GM19452 (cell line): ENCODE results near the gene SFXN5.
A peak's percentile ranks its signal among the peaks of the same experiment; 100 is the strongest.
"Not testable (repeated sequence)": the region's sequence is repeated elsewhere in the genome, so short reads cannot be mapped to it uniquely, and the experiment has no call there.

Source experiments
- ATAC-seq: cut with Tn5 transposase; IDR thresholded peaks from one replicate; pipeline ENCODE4 v1.9.1; 2021; ENCODE audit not compliant: unreplicated experiment

The SFXN5 gene

DNA sequence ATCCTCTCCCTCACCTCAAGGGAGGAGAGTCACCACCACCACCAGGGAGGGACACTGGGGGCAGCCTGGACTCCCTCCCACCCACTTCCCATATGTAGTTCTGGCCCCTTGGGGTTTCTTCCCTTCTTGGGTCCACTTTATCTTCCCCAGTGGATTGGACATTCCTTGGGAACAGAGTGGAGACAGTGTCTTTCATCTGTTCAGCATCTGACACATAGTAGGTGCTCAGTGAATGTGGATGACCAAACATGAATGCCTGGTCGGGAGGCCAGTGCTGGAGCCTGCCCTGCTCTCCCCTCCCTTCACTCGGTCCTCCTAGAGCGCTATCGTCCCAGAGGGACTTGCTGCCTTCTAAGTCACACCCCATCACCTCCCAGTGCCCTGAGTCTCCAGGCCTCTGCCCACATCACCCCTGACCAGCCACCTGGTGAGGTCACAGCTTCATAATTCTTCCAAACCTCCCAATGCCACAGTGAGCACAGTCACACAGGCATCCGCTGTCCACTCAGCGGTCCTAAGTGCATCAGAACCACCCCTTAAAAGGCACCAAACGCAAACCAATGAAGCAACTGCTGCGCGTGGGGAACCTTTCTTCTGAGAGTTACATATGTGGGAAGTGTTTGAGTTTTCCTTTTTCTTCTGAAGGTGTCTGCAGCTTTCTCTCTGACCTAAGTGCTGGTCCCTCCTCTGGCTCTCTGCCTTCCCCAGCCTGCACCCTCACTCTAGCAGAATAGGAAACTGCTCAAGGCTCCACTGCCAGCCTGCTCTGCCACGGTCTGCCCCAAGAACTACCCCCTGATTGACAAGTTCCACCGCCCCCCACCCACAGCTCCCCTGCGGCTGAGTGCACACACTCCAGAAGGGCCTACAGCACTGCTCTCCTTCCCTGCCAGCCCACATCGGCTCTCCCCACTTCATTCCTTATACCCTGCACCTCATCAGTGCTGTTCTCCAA is 7.2 kb upstream of the SFXN5 start:
- ATAC-seq = no peak

DNA sequence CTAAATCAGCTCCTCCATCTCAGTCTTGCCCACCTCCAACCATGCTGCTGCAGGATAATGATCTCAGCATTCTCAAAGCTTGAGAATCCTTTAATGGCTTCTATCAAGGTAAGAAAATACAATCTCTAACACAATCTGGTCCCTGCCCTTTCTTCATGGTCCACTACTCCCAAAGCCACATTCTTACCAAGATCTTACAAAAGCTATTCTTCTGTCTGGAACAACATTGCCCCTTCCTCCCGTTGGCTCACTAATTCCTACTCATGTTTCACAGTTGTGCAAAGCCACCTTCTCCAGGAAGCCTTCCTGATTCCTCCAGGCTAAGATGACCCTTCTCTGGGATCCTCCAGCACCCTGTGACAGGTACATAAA is 5.9 kb upstream of the SFXN5 start:
- no peak for ATAC-seq

DNA sequence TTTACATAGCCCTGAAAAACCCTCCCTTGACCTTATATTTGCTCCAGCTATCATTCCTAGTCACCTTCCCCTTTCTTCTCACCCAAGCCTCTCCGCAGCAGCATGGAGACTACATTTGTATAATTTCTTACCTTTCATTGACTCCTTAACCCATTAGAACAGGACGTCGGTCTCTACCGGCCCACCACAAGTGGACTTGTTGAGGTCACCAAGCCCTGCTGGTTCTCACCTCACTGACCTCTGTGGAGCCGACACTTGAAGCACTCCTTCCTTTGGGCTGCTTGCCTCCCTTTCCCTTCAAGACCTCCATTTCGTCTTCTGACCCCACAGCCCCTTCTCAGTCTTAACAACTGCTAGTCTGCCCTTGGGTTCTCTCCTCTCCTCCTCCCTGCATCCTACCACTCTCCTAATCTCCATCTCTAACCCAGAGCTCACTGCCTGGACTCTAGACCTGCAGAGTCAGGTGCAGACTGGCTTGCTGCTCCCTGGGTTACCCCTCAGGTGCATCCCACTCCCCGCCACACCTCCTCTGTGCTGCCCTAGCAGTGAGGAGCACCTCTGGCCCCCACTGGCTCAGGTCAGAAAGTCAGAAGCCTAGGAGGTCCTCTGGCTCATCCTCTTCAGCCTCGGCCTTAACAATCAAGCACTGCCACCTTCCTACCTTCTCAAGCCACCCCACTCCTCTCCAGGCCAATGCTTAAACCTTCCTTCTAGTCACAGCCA is 5.3 kb upstream of the SFXN5 start:
- no peak for ATAC-seq

DNA sequence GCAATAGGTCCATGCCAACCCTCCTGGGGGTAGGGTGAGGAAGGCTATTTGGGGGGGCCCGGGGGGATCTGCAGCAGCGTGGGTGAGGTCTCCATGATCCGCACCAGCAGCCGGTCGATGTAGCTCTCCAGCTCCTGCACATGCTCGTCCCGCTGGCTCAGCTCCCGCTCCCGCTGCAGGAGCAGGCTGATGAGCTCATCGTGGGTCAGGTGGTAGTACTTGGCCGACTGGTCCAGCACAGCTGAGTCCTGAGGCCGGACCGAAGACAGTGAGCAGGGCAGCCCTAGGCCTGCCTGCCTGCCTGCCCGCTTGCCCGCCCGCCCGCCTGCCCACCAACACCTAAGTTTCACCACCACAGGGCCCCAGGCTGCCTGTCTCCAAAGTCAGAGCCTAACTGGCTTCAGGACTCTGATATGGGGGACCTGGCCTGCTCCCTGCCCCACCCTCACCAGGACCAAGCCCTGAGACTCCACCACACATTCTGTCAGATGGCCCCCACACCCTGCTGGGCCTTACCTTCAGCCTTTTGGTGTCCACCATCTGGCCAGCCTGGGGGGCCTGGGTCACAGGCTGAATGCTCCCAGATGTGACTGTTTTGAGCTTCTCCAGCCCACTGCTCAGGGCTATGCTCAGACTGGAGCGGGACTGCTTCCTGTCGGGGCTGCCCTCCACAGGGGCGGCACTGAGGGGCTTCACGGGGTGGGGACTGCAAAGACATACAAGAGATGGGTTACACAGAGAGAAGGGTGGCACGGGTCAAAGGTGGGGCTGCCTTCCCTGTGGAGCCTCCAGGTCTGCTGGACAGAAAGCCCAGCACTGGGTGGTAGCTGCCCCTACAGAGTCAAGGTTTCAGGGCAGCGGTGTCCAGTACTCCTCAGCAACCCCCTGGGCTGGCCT is 4.2 kb upstream of the SFXN5 start:
- no peak for ATAC-seq

DNA sequence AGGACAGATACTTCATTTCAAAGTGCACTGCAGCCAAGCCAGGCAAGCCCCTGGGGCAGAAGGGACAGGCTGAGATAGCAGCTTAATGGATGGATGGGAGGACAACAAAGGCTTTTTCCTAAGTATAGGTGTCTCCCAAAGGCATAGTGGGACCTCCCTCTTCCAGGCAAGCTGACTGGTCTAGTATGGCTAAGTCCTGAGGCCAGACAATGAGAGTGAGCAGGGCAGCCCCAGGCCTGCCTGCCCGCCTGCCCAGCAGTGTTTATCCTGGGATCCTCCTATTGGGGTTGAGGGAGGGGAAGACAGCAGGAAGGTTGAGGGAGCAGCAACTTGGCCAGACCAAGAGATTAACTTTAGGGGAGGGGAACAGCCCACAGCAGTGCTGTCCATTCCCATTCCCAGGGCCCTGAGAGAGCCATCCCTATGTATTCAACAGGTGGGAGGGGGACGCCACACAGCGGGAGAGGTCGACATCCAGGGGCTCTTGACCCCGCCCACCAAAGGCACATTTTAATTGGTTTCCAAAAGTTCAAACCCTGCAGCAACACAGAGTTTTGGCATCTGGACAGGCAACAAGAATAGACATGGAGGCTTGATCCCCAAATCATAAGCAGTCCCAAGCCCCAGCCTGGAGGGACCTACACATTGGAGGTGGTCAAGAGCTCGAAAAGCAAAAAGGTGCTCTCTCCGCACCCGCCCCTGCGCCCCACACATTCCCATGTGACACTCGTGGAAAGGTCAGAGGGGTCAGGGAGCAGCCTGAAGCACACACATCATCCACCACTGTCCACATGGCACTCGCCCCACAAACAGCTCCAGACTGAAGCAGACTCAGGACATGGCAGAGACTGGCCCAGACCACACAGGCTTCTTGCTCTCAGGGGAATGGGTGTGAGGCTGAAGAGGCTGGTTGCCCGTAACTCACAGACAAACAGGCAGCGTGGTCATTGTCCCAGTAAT is 2.9 kb upstream of the SFXN5 start:
- ATAC-seq = no peak

DNA sequence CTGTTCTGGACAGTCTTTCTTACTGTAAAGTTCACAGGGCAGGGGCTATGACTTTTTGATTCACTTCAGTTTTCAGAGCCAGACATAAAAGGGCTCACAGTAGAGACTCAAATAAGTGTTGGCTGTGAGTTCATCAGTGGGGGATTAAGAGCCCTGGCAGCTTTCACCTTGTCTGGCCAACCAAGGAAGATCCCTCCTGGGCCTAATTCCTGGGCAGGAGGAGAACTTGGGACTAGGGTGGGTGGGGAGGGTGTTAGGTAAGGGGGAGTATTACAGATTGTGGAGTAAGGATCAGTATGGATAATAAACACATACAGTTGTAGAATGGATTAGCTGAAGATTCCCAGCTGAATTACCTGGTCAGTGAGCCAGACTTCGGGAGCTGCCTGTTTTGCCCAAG is 904 bp upstream of the SFXN5 start:
- no peak for ATAC-seq

DNA sequence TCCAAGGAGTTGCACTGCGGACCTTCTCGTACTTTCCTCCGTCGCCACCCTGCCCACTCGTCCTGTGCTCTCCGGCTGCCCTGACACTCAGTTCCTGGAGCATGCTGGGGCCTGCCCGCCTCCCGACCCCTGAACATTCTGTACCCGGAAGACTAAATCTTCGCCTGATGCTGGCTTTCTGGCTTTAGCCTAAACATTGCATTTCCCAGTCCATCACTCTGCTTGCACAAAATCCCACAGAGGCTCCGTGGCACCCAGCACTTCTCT is 550 bp upstream of the SFXN5 start:
- ATAC-seq = no peak

DNA sequence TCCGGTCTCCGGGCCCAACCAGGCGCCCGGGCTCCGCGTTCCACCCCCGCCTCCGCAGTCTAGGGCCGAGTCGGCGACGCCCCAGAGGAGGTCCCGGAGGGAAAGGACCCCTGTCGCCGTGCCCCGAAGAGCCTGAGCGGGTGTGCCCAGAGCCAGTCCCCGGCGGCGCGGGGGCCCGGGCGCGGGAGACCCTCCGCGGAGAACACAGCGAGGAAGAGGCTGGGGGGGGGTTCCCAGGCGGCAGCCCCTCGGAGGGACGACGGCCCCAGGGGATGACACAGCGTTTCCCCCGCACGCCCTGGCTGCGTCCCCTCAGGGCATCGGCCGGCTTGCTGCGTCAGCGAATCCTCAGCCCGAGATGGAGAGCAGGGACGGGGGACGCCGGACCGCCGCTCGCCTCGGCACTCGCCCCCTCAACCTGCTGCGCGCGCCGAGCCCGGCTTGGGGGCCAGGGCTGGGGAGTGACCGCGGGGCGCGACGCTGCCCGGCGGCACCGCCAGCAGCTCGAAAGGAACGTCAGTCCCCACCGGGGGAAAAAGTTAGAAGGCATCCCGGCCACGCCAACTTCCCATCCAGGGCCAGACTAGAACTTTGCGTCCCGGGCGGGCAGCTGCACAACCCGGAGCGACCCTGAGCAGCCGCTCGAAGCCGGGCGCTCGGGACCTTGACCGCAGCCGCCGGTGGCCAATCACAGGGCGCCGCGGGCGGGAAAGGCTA is 711 bp downstream of the SFXN5 start:
- ATAC-seq = peak; percentile 22

DNA sequence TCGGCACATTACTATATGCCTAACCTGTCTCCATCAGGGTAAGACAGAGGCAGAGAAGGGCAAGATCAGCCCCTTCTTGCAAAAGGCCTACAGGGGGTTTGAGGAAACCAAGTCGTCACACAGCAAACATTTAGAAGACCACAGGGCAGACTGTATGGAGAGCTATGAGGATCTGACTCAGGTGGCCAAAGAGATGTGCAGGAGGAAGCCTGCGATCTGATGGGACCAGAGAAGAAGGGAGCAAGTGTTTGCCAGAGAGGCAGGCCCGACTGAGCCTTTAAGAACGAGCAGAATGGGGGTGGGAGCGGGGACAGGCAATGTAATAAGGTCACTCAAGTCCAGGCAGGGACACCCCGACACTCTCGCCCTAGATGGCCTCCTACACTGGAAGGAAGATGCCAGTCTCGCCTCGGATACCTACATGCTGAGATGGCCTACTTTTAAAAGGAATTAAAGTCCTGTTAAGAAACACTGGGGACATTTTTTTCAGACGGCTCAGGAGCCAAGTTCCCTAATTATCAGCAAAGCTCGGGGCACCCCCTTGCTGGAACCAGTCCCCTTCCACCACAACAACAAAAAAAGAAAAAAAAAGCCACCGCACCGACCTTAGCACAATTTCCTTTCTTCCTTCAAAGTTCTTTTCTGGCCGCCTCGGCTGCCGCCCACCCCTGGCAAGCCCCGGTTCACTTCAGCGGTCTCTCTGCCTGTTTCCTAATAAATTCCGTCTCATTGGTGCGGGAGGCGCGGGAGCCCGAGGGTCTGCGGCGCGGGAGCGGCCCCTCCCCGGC is 1.5 kb downstream of the SFXN5 start:
- no peak for ATAC-seq

DNA sequence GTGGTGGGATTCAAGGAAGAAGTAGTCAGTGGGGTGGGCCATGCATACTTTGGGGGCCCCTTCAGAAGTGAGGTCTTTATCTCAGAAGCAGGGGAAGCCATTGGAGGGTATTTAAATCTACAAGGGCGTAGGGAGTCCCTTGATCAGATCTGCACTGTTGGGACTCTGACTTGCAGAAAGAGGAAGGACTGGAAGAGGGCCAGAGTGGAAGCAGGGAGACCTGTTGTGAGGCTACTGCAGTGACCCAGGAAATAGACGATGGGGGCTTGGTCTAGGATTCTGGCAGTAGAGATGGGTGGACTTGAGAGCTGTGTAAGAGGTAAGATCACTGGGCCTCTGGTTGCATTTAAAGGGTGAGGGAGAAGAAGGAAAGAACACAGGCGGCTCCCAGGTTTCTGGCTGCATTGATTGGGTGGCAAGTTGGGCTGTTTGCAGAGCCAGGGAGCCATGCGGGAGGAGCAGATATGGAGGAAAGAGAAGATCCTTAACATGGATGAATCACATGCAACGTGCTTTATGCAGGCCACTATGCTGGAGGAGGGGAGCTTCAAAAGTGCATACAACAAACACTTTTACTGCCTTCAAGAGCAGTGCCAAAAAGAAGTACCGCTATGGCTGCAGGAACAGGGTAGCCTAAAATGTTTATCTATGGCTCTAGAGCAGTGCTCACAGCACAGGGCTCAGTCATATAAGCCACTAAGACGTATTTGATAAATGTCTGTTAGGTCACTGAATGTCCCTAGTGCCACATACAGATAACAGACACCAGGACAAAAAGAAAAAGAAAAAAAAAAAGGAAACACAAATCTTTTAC is 2.3 kb downstream of the SFXN5 start:
- ATAC-seq = no peak

DNA sequence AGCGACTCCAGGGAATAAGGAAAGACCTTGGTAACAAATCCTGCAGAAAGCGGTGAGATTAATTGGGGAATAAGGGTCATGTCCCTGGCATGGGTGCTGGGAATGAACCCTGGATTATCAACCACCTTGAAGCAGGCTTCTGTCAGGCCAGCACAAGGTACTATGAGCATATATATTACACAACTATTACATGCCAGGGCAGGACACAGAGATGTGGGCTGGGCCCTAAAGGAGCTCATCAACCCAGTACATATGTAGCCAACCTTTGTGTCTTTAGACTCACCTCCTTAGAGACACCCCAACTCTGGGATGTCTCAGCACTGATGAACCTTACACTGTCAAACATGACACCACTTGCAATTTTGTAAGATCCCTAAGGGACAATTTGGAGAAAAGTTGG is 3.4 kb downstream of the SFXN5 start:
- no peak for ATAC-seq

DNA sequence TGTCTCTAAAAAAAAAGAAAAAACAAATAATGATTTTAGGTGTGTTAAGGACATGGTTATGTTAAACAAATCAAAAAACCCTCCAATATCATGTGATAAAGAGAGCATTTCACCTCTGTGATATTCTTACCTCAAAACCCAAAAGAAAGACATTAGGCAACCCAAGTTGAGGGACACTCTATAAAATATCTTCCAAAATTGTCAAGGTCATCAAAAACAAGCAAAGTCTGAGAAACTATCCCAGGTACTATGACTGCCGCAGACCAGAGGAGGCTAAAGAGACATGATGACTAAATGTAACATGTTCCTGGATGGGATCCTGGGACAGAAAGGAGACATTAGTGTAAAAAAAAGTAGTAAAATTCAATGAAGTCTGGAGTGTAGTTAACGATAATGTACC is 4.5 kb downstream of the SFXN5 start:
- ATAC-seq = no peak

DNA sequence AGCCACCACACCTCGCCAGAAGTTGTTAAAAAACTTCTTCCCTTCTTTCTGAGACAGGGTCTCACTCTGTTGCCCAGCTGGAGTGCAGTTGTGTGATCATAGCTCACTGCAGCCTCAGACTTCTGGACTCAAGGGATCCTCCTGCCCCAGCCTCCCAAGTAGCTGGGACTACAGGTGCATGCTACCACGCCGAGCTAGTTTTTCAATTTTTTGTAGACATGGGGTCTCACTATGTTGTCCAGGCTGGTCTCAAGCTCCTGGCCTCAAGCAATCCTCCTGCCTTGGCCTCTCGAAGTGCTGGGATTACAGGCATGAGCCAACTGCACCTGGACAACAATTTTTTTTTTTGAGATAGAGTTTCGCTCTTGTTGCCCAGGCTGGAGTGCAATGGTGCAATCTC is 6.4 kb downstream of the SFXN5 start:
- not testable (repeated sequence) for ATAC-seq

DNA sequence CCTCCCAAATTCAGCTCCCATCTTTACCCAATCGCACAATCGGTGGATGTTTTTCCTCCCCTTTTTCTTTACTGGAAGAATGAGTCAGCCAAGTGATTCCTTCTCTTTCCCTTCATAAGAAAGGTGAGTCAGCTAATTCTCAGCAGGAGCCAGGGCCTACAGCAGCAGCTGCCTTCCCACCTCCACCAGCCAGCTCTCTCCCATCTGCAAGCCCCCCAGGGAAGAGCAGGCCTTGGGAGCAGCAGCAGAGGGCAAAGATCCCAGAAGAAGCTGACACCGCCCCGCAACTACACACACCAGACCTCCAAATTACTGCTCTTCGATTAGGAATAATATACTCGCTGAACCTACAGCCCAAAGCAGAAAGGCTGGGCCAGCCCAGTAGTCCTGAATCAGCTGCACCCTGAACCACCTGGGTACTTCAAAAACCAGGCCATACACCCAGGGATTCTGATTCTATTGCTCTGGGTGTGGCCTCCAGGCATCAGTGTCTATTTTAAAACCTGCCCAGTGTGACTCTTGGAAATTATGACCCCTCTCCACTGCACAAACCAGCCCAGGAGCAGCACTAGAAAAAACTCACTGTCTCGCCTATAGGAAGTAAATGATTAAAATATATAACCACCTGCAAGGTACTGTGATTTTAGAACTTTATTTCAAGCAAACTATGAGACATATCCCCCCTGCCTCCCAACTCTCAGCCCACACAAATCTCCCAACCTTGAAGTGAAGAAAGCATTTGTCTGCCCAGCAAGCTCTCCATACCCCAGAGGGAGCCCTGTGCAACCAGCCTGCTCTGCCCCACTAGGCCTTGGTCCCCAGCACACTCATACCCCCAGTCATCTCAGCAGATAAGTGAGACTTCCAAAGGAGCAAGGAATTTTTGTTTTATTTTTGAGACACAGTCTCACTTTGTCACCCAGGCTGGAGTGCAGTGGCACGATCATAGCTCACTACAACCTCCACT is 7.3 kb downstream of the SFXN5 start:
- ATAC-seq = no peak

DNA sequence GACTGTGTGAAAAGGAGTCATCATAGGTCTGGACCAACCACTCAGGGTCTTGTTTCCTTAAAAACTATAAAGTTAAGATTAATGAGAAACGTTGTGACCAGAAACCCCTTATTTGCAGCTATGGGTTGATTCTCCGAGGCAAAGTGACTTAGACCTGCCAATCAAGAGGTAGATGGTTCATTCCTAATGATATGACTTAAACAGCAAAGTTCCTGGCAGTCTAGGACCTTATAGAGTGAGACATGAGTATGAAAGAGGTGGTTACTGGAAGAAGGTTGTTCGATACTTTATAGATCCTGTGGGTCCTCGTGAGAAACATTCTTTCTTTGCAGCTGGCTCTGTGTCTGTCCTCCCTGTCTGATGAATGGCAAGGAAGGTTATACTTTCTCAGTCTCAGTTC is 8.0 kb downstream of the SFXN5 start:
- ATAC-seq = no peak

DNA sequence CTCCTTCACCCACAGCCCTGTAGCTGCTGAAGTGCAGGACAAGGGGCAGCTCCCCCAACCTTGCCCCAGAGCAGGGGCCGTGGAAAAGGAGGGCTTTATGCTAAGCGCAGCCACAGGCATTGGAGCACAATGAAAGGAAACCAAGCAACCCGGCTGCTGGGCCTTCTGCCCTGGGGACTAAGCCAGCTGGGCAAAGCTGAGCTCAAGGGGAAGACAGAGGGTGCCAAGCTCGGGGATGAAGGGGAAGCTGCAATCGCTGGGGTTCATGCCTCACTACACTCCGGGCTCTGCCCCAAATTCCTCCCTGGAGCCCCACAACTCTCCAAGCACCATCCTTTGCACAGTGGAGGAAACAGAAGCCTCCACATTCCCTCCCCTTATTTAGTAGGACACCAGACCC is 12.4 kb downstream of the SFXN5 start:
- no peak for ATAC-seq

DNA sequence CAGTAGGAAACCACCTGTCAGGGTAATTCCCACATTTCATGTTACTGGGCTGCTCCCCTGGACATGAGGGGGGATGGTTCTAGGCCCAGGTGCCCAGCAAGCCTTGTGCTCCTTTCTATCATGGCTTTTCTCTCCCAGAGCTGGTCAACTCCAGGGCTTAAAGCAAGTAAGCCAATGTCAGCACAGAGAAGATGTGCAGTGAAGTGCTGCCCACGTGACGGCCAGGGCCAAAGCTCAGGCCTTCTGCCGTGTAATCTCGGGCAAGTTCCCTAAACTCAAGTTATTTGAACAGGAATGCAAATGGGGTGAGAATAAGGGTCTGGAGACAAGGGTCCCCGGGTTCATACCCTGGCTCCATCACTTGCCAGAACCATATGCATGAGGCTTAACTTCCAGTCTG is 16.5 kb downstream of the SFXN5 start:
- ATAC-seq = no peak
